Subcutaneous adipose tissue (tissue), 4 donors: ENCODE measurements around the gene ERMP1. TPM values are rescaled to one million over a fixed set of nuclear protein-coding genes. Genes with fewer than 3 reads are reported as not detected.

Experiments
- CTCF ChIP-seq: fragments of 450-650 bp; IDR thresholded peaks from one replicate; pipeline ENCODE4 v1.5.1; 2016; ENCODE audit warnings: low read depth, mild to moderate bottlenecking, control low read depth, antibody characterized with exemption, moderate library complexity
- total RNA-seq, 4 donors: library from RNA; depleted of rRNA; stranded (reverse); fragments of >200 nt; gene quantifications; one replicate each; pipeline ENCODE4 v1.1.0, GENCODE V29; 2016

Gene ERMP1
- total RNA-seq, 4 donors from 2014 or later, result 12.6 to 21.2 (median 13.6) TPM

GRCh38 chr9:5871785-5872184 is 38.9 kb upstream of the ERMP1 start:
- no peak for TF ChIP-seq CTCF

- TF ChIP-seq CTCF, result no peak
Observed at GRCh38 chr9:5870691-5871090, 37.8 kb upstream of the ERMP1 start.

- TF ChIP-seq CTCF, result no peak
Observed at GRCh38 chr9:5870020-5870339, 37.1 kb upstream of the ERMP1 start.

- no peak for TF ChIP-seq CTCF
Observed at GRCh38 chr9:5869315-5870019, 36.5 kb upstream of the ERMP1 start.

GRCh38 chr9:5868235-5868634 is 35.3 kb upstream of the ERMP1 start:
- no peak for TF ChIP-seq CTCF

- no peak for TF ChIP-seq CTCF
Observed at GRCh38 chr9:5866685-5867084, 33.8 kb upstream of the ERMP1 start.

GRCh38 chr9:5866272-5866671 is 33.4 kb upstream of the ERMP1 start:
- TF ChIP-seq CTCF, result no peak
